Forelimb muscle (tissue), 1 donor: ENCODE data around the gene CAMTA1. TPM values are rescaled to one million over a fixed set of nuclear protein-coding genes. Genes with fewer than 3 reads are reported as not detected.

ENCODE experiments used
- DNase-seq: peaks from one replicate; pipeline ENCODE4 v3.0.0-alpha.2; 2013; ENCODE audit warnings: low read depth
- polyA plus RNA-seq: library from polyadenylated mRNA; unstranded; fragments of 120-200 nt; gene quantifications from one replicate; pipeline ENCODE4 v1.2.1, GENCODE V29; 2013; ENCODE audit not compliant: insufficient read length

Gene CAMTA1
- polyA plus RNA-seq, 1 donor, result 43.5 TPM

DNA sequence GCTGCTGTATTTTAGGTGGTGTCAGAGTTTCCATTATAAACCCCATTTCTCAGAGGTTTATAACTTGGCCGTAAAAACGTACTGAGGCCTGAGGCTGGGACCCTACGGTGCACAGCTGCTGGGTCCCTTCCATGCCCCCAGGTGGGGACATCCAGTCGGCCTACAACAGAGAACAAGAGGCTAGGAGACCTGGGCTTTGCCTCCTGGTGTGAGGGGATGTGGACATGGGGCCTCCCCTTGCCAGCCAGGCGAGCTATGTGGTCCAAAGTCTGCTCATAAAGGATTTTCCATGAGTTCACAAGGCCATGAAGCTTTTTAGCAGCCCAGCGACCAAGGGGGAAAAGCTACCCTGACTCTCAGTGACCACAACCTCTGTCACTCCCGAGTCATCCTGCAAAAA lies 724.3 kb downstream of the CAMTA1 start:
- no peak for DNase-seq

- no peak for DNase-seq
Measured at GRCh38 chr1:7510389-7510931, 725.2 kb downstream of the CAMTA1 start.

- DNase-seq, result no peak
Measured at GRCh38 chr1:7511381-7511780, 726.1 kb downstream of the CAMTA1 start.

DNA sequence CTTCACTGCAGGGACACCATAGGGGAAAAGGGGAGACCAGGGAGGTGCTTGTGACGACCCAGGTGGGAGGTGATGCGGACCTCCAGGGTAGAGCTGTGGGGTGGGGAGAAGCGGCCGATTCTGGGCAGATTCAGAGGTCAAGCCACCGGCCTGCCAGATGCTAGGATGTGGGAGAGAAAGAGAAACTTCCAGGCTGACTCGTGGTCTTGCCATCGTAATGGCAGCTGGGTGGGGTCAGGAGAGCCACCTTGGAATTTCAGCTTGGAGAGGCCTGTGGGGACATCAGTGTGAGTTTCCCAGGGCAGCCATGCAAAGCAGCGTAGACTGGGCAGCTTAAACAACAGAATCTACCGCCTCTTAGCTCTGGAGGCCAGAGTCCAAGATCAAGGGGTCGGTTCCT lies 727.8 kb downstream of the CAMTA1 start:
- no peak for DNase-seq

GRCh38 chr1:7515175-7515574 lies 729.9 kb downstream of the CAMTA1 start:
- no peak for DNase-seq

- DNase-seq, result no peak
Measured at GRCh38 chr1:7515904-7516303, 730.6 kb downstream of the CAMTA1 start.

DNA sequence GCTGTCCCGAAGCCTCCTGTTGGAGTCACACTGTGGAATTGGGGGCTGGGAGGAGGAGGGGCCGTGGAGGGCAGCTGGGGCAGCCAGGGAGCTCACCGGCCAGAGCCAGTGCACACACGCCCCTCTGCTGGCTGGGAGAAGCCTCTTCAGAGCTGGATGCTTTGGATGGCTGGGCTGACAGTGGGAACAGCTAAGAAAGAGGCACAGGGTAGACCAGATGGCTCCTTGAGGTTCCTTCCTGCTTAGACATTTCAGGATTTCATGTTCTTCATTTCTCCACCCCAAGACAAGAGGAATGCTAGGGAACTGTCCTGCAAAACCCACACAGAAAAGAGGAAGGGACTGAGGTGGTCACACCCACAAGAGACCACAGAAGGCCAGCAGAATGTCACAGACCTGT lies 731.1 kb downstream of the CAMTA1 start:
- no peak for DNase-seq

GRCh38 chr1:7516929-7517328 lies 731.7 kb downstream of the CAMTA1 start:
- no peak for DNase-seq

- no peak for DNase-seq
Measured at GRCh38 chr1:7517611-7518330, 732.5 kb downstream of the CAMTA1 start.

DNA sequence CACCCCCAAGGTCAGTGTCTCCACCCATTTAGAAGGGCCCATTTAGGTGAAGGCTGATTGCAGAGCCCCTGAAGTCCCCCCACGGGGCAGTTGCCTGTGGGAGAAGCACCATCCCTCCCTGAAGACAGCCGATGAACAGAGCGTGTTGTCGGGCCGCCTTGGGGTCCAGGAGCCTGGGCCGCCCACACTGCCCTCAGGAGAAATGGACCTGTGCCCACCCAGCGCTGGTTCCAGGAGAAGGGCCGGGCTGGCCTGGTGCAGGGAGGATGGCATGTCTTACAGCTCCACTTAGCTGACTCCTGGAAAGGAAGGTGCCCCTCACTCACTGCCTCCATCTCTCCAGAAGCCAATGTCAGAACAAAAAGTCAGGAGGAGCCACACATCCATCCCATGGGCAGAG lies 733.2 kb downstream of the CAMTA1 start:
- DNase-seq, result no peak

DNA sequence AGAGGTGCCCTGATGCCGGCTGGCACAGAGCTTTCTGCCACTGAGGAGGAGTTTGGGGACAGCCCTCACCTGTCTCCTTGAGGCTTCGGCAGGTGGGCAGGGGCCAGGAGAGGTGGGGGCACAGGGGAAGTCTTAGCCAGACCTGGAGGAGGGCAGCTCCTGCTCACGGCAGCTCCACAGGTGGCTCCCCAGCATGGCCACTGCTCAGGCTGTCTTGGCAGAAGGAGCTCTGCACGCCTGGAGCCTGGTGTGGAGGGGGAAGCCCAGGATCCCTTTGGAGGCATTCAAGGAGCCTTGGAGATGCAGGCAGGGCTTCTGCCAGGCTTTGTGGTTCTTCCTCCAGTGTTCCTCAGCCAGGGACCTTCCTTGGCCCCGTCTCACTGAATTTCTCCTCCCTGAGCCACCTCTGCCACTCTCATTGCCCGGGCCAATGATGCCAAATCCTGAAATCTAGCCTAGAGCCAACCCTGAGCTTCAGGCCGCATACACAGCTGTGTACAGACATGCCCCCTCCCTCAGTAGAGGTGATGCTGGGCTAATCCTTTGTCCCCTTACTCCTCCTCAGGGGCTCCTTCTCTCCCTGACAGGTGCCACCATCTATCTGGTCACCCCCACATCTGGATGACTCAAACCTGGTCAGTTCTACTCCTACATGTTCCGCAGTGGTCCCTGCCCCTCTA lies 734.1 kb downstream of the CAMTA1 start:
- DNase-seq, result no peak

DNA sequence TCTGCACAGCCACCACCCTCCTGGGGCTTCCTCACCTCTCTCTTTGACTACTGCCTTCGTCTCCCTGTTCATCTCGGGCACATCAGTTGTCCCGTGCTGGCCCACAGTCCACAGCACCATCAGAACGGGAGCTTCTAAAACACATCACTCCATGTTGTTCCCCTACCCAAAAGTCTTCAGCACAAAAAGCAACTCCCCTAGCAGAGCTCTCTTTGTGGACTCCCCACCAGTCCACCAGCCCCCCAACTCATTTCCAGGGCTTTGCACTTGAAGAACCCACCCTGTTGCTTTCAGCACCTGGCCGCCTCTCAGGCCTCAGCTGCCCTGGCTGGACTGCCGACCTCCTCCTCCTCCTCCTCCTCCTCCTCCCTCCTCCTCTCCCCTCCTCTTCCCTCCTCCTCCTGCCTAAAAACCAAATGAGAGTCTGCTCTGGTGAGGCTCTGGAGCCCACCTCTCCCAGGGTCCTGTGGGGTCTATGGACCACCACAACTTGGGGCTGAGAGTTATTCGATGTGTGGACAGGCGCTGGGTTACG lies 734.7 kb downstream of the CAMTA1 start:
- DNase-seq, result no peak

- no peak for DNase-seq
Measured at GRCh38 chr1:7520496-7520895, 735.2 kb downstream of the CAMTA1 start.

DNA sequence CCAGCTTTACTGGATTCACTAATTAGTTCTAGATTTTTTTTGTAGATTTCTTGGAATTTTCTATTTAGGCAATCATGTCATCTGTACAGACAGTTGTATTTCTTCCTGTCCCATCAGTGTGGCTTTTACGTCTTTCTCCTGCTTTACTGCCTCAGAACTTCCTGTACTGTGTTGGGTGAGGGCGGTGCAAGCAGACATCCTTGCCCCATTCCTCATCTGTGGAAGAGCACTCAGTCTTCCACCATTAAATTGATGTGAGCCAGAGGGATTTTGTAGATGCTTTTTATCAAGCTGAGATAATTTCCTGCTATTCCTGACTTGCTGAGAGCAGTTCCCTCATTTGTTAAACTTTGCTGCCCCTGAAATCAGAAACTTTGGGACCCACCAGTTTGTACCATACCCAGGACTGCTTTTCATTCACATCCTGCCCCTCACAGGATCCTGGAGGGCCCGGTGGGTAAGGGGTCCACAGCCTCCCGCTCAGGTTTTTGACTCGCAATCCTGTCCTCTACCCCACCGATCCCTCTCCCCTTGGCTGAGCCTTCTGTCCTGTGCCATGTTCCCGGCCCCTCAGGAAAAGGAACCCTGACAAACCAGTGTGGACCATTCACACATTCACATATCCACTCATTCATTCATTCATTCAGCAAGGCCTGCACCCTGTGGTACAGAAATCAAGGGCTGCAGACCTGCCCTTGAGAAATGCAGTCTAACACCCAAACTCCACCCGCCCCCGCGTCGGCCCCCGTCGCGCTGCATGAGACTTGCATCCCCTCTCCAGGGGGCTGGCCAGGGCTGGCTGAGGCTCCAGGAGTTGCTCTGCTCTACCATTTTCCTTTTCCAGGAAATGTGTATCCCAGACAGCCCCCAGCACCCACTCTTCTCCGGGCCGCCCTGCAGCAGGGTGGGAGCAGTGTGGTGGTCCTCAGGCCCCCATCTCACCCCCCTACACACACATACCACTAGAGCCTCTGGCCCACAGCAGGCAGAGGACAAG lies 739.4 kb downstream of the CAMTA1 start:
- no peak for DNase-seq

- no peak for DNase-seq
Measured at GRCh38 chr1:7525338-7526063, 740.2 kb downstream of the CAMTA1 start.

GRCh38 chr1:7526196-7526866 lies 741.1 kb downstream of the CAMTA1 start:
- DNase-seq, result no peak

- no peak for DNase-seq
Measured at GRCh38 chr1:7526867-7527732, 741.8 kb downstream of the CAMTA1 start.

GRCh38 chr1:7527733-7528045 lies 742.4 kb downstream of the CAMTA1 start:
- no peak for DNase-seq

- no peak for DNase-seq
Measured at GRCh38 chr1:7528386-7529198, 743.3 kb downstream of the CAMTA1 start.
